HG03439 (cell line): Measurements from ENCODE around the gene EGLN2.
"Not testable (repeated sequence)": the region's sequence is repeated elsewhere in the genome, so short reads cannot be mapped to it uniquely, and the experiment has no call there.

Source experiments
- ATAC-seq: cut with Tn5 transposase; IDR thresholded peaks from one replicate; pipeline ENCODE4 v1.9.1; 2021; ENCODE audit warnings: mild to moderate bottlenecking, moderate library complexity; ENCODE audit not compliant: unreplicated experiment

EGLN2 gene

GRCh38 chr19:40838477-40838876, 39.5 kb downstream of the EGLN2 start:
- ATAC-seq = not testable (repeated sequence)

- not testable (repeated sequence) for ATAC-seq
These were observed 43.0 kb downstream of the EGLN2 start for GRCh38 chr19:40842012-40842411.

GRCh38 chr19:40842997-40843652, 44.1 kb downstream of the EGLN2 start:
- not testable (repeated sequence) for ATAC-seq

GRCh38 chr19:40843653-40844052, 44.7 kb downstream of the EGLN2 start:
- not testable (repeated sequence) for ATAC-seq

GRCh38 chr19:40846722-40847121, 47.7 kb downstream of the EGLN2 start:
- ATAC-seq = not testable (repeated sequence)

- ATAC-seq = not testable (repeated sequence)
These were observed 51.3 kb downstream of the EGLN2 start, which contains the start of gene CYP2A6 for GRCh38 chr19:40850277-40850676. CYP2A6 (minus strand) TSS chr19:40850447; CDS start chr19:40850426, 21 bp downstream.

GRCh38 chr19:40852467-40853152, 53.6 kb downstream of the EGLN2 start:
- ATAC-seq = not testable (repeated sequence)
